Measurements from ENCODE around the gene IL37.
"Not testable (repeated sequence)": the region's sequence is repeated elsewhere in the genome, so short reads cannot be mapped to it uniquely, and the experiment has no call there.

Gene IL37

DNA sequence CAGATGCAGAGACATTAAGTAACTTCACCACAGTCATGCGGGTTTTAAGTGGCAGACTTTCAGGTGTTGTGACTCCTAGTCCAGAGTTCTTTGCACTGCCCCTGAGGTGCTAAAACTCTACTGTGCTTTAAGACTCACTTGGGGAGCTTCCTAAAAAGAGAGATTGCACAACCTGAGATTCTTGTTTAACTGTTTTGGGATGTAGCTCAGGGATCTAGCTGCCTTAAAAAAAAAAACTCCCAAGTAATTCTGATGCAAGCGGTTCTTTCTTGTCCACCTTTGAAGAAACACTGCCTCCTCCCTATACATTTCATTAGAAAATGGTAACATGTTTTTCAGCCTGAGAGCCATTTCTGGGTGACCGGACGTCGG lies 13.0 kb downstream of the IL37 start:
- DNase-seq, result no peak

DNA sequence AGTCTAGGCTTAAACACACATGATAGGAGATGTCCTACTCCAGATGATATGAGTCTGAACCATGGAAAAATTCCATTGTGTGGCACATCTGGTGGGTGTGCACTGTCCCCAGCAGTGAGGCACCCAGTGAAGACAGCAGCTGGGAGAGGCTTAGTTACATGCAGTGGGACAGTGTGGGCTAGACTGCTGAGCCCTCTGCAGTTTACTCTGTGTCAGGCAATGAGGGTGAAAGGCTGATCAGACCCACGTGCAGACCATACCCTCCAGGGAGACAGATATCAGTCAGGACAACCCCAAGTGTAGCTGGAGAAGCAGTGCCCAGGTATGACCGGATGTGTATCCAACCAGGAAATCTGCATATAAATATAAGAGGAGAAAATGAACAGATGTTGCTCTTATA lies 13.4 kb downstream of the IL37 start:
- no peak for DNase-seq

DNA sequence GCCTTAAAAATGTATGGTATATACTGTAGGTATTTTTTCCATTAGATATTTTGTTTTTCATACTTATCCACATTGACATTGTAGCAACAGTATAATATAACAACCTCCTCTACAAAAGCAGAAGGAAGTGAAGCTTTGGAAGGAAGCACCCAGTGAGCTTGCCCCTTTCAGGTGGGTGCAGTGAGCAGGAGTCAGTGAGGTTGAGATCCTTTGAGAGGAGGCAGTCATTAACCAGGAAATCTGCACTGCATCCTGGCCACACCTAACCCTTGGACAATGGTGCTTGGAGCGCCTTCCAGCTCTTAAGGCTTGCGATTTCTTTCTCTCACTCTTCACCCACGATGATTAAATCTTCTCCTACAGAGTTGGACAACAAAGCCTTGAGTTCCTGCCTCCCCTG lies 13.9 kb downstream of the IL37 start:
- no peak for DNase-seq

DNA sequence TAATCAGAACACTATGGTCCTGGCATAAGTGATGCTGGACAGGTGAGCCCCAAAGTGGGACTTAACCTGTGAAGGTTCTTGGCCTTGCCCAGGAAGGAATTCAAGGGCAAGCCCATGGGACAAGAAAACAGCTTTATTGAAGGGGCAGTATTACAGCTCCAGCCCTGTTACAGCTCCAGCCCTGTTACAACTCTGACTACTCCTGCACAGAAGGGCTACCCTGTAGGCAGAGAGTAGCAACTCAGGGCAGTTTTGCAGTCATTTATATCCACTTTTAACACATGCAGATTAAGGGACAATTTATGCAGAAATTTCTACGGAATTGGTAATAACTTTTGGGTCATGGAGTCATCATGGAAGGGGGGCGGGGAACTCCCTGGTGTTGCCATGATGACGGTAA lies 15.7 kb downstream of the IL37 start:
- DNase-seq, result no peak

DNA sequence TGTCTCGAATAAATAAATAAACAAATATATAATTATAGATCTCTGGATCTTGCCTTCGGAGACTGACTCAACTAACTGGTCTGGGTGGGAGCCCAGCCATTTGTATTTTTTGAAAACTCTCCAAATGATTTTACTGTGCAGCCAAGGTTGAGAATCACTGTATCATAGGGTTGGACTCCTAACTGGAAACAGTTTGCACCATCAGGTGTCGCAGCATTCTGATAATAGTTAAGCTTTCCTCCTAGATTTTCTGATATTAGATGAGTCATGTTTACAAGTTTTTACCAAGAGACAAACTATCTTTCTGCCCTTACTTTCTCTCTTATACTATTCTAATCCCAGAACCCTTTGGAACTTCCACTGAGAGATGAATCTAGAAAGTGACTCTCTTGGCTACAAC lies 16.8 kb downstream of the IL37 start:
- no peak for DNase-seq

DNA sequence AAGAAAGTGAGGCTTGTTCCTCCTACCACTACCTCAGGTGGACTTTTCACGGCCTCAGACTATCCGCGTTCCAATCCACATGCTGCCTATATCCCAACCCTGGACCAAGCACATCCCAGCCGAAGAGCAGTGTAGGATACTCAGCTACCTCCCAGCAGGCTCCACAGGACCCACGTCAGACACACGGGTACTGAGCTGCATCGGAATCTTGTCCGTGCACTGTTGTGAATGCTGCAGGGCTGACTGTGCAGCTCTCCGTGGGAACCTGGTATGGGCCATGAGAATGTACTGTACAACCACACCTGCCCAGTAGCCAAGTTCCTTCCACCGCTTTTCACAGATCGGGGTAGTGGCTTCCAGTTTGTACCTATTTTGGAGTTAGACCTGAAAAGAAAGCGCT lies 22.3 kb downstream of the IL37 start:
- DNase-seq, result no peak

DNA sequence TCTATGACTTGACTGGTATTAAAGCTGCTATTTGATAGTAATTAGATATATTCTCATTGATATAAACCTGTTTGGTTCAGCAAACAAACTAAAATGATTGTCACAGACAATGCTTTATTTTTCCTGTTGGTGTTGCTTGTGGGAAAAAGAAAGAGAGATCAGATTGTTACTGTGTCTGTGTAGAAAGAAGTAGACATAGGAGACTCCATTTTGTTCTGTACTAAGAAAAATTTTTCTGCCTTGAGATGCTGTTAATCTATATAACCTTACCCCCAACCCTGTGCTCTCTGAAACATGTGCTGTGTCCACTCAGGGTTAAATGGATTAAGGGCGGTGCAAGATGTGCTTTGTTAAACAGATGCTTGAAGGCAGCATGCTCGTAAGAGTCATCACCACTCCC lies 23.2 kb downstream of the IL37 start:
- not testable (repeated sequence) for DNase-seq

DNA sequence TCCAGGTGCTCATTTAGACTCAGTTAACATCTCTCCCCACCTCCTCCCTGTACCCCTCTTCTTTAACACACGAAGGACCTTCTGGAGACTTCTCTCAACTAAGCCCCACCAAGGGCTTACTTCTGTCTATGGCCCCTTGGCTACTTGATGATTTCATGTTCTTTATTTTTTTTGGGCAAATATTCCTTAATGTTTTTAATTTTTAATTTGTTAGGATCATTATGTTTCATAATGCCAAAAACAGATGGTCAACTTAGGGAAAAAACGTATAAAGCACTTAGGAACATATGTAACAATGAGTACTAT lies 25.9 kb downstream of the IL37 start:
- DNase-seq, result no peak

DNA sequence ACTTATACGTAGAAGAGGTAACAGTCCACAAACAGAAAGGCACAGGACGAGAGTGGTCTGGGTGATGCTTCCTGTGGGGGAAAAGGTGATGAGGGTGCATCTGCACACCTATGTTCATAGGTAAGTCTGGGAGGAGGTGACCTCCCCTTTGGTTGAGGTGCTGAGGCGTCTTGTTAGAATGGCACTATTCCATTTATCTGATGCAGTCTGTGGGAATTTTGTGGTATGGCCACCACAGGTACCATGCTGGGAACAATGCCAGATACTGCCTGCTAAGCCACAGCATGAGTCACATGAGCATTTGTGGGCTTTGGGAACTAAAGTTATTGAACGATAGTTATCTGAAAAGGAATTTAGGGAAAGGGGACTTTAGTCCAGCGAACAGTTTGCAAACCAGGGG lies 27.9 kb downstream of the IL37 start:
- peak in 1 of 2 donors; percentile 19 for DNase-seq

DNA sequence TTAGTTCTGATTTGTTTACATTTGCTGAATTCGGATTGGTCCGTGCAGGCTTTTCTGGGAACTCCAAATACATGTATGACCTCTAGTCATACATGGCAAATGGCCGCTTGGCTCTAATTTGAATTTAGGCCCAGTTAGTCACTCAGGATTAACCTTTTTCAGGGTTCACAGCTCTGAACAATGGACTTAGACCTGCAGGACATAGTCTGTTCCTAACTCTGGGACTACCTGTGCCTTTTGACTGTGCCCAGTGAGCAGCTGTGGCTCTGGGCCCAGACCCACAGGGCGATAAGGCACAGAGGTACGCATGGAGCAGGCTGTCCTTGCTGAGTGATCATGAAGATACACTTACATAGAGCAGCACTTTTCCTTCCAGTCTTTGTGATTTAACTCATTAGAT lies 28.5 kb downstream of the IL37 start:
- no peak for DNase-seq

DNA sequence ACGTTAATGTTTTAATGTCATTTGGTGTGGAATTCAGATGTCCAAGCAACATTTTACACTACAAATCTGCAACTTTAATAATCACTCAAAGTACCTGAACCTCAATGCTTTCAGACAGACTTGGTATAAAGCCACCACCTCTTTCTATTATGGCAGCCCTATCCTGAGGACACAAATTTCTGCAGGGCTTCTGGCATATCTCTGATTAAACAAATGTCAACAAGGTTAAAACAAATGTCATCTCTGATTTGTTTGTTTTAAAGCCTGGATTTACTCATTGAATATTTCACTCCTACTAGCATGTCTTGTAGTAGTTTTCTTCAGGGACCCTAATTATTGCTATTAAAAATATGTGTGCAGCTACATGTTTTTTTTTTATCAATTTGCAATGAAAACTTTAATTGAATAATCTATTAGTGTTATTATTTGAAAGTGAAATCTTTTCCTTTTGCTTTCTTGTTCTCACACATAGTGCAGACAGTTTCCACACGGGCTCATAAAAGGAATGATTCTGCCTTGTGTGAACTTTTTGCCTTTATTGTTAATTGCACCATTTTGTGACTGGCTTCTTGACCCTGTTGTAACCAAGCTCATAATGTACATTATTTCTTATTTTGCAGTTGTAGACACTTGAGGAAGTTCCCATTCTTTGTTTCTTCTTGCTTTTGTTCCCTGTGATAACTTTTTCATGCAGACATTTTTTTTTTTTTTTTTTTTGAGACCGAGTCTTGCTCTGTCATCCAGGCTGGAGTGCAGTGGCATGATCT lies 30.1 kb downstream of the IL37 start:
- no peak for DNase-seq

DNA sequence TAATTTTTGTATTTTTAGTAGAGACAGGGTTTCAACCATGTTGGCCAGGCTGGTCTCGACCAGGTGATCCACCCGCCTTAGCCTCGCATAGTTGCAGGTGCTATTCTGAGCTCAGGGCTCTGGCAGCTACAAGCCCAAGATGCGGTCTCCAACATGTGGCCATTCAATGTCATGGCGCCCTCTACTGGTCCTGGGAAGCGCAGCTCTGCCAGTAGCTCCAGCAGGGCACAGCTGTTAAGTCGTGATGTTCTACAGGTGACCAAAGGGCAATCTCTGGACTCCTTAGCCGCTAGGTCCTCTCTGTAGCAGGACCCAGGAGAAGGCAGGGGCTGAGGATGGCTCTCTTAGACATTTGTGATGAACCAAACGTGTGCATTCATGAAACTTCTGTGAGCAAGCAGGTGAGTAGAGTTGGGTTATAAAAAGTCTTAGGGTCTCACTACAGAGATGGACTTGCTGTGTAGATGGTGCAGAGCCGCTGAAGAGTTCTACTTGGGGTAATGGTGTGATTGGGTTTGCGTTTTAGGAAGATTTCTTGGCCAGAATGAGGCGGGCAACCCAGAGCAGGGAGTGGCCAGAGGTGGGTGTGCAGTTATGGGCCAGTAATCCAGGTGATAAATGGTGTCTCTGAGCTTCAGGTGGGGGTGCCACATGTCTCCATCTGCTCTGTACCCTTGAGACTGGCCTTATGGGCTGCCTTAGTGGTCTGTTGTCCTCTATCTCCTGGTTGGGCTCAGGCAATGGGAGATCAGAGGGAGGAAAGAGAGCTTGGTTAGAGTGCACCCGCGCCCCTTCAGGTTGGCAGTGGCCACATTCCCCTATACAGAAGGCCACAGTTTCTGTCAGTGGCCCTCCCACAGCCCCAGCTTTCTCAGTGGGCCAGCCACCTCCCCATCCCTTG lies 31.0 kb downstream of the IL37 start:
- DNase-seq, result peak; percentile 65 to 68

DNA sequence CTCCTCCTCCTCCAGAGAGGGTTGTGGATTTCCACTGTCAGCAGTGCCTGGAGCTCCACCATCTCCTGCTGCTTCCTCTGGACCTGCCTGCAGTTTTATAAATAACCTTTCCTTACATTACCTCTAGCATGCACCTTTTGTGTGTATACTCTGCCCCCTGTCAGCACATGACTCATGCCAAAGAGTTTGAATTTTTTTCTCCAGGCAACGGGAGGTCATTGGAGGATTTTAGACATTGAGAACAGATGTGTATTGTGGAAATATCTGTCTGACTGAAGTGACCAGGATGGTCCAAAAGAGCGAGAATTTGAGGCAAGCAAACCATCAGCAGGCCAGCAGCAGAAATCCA lies 31.7 kb downstream of the IL37 start:
- DNase-seq, result no peak

DNA sequence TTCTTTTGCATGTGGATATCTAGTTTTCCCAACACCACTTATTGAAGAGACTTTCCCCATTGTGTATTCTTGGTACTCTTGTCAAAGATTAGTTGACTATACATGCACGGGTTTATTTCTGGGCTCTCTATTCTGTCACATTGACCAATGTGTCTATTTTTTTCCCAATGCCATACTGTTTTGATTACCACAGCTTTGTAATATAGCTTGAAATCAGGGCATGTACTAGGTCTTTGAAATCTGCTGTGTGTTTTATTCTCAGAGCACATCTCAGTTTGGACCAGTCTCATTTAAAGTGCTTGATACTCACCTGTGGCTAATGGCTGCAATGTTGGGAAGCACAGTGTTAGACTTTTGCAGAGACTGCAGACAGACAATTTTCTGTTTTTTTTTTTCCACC lies 34.0 kb downstream of the IL37 start:
- no peak for DNase-seq

DNA sequence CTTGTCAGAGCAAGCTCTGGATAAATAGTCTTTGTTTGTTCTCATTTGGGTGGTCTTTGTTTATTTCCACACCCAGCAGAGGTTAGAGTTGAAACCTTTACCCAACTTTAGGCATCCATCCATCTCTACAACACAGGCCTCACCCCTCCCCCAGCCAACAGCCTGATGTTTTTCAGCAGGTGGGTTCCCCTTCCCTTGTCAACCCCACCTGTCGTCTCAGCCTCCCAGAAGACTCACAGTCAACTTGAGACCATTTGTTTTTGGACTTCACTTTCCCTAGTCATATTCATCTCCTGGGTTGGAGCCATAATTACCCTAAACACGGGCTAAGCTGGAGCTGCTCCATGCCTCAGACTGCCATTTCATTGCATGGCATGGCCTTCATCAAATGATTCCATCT lies 35.1 kb downstream of the IL37 start:
- DNase-seq, result no peak

DNA sequence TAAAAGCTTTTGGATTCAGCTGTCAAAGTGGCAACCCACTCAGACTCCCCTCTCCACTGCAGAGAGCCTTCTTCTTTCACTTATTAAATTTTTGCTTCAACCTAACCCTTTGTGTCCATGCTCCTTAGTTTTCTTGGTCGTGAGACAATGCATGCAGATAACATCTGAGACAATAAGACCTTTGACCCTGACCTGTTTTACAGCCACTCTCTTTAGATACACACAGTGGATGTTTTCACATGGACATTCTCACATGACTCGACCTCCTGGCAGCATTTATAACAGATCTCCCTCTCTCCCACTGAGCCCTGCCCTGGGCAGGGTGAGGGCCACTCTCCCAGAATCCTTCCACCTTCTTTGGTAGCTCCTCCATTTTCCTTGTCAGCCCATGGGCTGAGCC lies 36.4 kb downstream of the IL37 start:
- no peak for DNase-seq

DNA sequence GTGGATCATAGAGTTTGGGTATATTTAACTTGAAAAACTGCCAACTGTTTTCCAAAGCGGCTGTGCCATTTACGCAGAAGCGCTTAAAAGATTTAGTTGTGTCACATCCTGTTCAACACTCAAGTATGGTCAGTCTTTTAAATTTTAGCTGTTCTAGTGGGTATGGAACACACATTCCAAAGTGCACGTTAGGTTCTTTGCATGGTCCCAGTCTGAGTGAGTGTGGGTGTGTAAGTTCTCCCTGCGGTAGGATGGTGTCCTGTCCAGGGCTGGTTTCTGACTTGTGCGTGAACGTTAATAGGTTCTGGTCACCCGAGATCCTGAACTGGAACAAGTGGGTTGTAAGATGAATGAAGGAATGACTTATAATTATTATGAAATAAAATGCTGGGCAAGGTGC lies 38.5 kb downstream of the IL37 start:
- no peak for DNase-seq

DNA sequence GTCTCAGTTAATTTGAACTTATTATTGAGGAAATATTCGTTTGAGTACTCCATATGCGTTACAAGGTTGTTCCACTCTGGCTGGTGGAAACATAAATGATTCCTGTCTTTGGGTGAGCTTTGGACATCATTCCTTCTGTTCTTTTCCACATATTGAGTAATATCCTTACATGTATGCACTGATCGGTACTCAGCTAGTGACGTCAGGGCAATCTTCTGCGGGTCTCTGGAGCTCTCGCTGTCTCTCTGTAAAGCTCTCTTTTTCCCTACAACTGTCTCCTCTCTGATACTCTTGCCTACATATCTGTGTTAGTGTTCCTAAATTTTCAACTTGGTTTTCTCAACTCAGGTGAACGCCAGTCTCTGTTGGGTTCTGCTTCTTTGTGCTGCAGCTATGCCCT lies 43.4 kb downstream of the IL37 start:
- no peak for DNase-seq

DNA sequence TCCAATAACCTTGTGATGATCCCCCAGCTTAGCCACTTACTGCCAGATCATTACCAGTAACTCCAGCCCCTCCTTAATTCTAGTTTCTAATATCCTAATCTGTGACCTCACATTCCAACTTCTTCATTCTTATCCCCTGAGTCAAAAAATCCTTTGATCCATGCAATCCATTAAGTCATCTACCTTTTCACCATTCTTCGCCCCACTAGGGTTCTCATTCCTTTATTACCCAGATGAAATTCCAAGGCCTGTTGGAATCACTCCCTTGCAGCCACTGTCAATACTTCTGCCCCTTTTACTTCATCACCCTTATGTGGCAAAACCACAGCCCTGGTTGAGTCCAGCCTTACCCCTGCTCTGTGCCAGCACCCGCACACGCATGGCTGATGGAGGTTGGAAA lies 46.5 kb downstream of the IL37 start:
- no peak for DNase-seq

DNA sequence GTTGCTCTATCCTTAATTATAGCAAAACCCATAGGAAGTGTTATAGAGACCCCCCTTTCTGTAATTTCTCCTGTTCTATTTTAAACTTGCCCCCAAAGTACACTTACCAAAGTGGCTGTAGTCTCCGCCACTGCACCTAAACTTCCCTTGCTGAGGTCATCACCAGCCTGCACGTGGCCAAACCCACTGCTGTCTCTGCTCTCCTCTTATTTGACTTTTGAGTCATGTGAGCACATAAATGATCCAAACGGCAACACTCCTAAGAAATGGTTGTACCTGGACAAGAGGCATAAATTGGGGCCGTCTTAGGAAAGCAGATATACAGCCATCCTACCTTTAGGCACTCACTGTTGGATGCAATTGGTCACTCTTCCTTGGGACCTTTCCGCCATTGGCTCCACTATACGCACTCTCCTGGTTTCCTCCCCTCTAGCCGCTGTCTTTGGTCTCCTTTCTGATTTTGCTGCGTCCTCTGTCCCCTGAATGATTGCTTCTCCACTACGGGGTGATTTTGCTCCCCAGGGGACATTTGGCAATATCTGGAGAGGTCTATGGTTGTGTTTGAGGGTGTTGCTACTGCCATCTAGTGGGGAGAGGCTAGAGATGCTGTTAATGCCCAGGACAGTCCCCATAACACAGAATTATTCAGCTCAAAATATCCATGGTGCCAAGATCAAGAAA lies 47.6 kb downstream of the IL37 start:
- peak; percentile 24 to 54 for DNase-seq

DNA sequence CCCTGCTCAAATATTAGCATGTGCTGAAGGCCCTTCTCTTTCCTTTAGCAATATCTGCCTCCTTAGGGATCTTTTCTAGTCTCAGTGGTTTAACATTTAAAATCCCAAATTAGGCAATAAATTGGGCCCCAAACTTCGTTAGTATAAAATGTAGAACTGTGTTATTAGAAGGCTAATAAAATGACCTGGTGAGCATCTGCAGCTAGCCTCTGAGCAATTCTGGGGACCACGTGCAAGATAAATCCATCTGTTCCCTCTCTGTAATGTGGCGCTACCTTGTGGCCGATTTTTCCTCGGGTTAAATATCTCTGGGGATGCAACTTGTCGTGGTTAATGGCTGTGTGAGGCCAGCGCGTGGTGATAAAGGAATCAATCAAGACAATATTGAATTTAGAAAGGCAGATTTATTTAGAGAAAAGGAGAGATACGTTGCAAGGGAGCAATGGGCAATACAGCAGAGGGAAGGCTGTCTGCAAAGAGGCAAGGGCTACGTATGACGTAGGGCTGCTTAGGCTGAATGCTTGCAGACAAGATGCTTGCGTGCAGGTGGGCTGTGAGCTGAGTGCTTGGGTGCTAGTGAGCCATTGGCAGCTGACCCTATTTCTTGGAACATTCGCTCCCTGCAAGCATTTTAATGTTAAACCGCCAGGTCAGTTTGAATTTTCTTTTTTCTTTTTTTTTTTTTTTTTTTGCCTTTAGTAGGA lies 48.3 kb downstream of the IL37 start:
- DNase-seq, result no peak

DNA sequence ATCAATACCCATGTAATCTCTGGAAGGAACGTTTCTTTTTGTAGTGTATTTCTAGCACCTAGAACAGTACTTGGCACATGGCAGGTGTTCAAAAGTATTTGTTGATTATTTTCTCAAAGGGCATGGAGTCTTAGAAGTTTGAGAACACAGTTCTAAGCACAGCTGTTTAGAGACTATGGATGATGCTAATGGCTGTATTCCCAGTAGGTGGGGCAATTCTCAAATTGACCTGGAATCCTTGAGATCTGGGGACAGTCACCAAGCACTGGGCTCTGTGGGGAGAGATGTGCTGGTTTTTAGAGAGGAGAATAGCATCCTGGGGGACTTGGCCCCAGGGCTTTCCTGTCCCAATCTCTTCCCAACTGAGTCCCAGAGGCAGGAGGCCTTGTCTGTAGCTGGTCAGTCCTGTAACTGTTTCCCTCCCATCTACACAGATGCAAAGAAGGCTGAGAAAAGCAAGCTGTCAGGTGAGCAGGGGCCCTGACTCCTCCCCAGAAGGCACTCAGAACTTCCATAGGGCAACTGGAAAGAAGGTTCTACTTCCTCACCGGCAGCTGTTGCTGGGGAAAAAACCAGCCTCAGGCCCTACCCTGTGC lies 49.4 kb downstream of the IL37 start:
- no peak for DNase-seq
